PC-3 (cell line): ENCODE measurements around the gene UNC93B1.

ENCODE experiments used
- EZH2phosphoT487 ChIP-seq: fragments of 300-600 bp; sonication (generic); IDR thresholded peaks from 2 replicates; pipeline ENCODE4 v1.6.1; 2018; ENCODE audit warnings: mild to moderate bottlenecking, antibody characterized with exemption, low read length, borderline replicate concordance
- TF ChIP-seq, protein P1 (sequence below): fragments of 300-600 bp; sonication (generic); conservative IDR thresholded peaks from 2 replicates; pipeline ENCODE4 v1.5.1; 2017; ENCODE audit warnings: antibody characterized with exemption, low read depth, mild to moderate bottlenecking, low read length

DNA sequence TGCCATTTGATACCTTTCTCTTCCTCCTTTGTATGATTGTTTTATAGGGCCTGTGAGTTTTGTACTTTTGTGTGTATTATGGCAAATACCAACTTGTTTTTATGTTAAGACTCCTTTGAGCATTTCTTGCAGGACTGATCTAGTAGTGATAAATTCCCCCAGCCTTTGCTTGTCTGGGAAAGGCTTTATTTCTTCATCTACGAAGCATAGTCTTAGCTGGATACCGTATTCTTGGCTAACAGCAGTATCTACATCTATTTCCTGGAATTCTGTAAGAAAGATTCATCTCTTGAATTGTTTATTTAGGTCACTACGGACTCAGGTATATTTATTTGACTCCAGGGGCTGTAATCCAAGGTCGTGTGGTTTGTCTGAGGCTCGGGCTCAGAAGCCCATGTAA is 20.6 kb upstream of the UNC93B1 start:
- TF ChIP-seq, protein P1, sequence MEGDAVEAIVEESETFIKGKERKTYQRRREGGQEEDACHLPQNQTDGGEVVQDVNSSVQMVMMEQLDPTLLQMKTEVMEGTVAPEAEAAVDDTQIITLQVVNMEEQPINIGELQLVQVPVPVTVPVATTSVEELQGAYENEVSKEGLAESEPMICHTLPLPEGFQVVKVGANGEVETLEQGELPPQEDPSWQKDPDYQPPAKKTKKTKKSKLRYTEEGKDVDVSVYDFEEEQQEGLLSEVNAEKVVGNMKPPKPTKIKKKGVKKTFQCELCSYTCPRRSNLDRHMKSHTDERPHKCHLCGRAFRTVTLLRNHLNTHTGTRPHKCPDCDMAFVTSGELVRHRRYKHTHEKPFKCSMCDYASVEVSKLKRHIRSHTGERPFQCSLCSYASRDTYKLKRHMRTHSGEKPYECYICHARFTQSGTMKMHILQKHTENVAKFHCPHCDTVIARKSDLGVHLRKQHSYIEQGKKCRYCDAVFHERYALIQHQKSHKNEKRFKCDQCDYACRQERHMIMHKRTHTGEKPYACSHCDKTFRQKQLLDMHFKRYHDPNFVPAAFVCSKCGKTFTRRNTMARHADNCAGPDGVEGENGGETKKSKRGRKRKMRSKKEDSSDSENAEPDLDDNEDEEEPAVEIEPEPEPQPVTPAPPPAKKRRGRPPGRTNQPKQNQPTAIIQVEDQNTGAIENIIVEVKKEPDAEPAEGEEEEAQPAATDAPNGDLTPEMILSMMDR = no peak
- TF ChIP-seq EZH2phosphoT487 = no peak
